Measurements from ENCODE around the gene RAB32. TPM values are rescaled to one million over a fixed set of nuclear protein-coding genes. Genes with fewer than 3 reads are reported as not detected.

RAB32 gene
- total and polyA plus RNA-seq, 12 donors = 7.2 to 40.0 (median 17.7) TPM

DNA sequence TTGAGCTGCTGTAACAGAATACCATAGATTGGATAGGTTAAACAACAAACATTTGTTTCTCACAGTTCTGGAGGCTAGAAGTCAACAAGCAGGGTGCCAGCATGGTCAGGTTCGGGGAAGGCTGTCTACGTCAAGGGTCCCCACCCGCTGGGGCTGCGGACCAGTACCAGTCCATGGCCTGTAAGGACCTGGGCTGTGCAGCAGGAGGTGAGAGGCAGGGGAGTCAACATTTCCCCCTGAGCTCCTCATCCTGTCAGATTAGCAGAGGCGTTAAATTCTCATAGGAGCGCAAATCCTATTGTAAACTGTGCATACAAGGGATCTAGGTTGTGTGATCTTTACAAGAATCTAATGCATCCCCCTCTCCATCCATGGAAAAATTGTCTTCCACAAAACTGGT, 58.9 kb downstream of the RAB32 start:
- H3K9me3 ChIP-seq (replicated peaks in 1 of 3) = no peaks in the 10 kb centered on the region
- intact Hi-C loops (cut with DNase I) = no loop called here
- TF ChIP-seq, protein P1, sequence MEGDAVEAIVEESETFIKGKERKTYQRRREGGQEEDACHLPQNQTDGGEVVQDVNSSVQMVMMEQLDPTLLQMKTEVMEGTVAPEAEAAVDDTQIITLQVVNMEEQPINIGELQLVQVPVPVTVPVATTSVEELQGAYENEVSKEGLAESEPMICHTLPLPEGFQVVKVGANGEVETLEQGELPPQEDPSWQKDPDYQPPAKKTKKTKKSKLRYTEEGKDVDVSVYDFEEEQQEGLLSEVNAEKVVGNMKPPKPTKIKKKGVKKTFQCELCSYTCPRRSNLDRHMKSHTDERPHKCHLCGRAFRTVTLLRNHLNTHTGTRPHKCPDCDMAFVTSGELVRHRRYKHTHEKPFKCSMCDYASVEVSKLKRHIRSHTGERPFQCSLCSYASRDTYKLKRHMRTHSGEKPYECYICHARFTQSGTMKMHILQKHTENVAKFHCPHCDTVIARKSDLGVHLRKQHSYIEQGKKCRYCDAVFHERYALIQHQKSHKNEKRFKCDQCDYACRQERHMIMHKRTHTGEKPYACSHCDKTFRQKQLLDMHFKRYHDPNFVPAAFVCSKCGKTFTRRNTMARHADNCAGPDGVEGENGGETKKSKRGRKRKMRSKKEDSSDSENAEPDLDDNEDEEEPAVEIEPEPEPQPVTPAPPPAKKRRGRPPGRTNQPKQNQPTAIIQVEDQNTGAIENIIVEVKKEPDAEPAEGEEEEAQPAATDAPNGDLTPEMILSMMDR (IDR thresholded peaks at IDR 0.05) = no peak
- no peak for TF ChIP-seq POLR2A (IDR thresholded peaks at IDR 0.05)
- 69 to 85% (median 80%) methylated on average over 6 of the region's 6 CpGs for WGBS, 4 donors
- H3K36me3 ChIP-seq (replicated peaks in 1 of 2) = no peaks in the 10 kb centered on the region
- no peak for DNase-seq
- no peaks in the 10 kb centered on the region for H3K27me3 ChIP-seq
- no peak overlapping the region for H3K4me3 ChIP-seq
- no peaks in the 10 kb centered on the region for H3K4me1 ChIP-seq (replicated peaks in 1 of 2)
- H3K27ac ChIP-seq = no peak overlapping the region

Other genes starting within 250 kb of the RAB32 start
- gene ADGB, start 55.1 kb downstream of the RAB32 start, total RNA-seq = not detected
- not detected for gene ADGB, start 55.1 kb downstream of the RAB32 start, polyA plus RNA-seq